Endometrial microvascular endothelial cells (primary cell): ENCODE data around the gene OLIG1. TPM values are rescaled to one million over a fixed set of nuclear protein-coding genes. Genes with fewer than 3 reads are reported as not detected.

Experiments
- in situ Hi-C: cut with HindIII; loops from 2 replicates; pipeline ENCODE4 v1.10.0; 2017; ENCODE audit warnings: low sequenced_read_pairs, low pct_unique_long_range_greater_than_20kb; ENCODE audit errors: inconsistent ontology term
- total RNA-seq: library from RNA; depleted of rRNA; stranded (reverse); fragments of >200 nt; gene quantifications from one replicate; pipeline ENCODE4 v1.2.3, GENCODE V29; 2015; ENCODE audit errors: inconsistent ontology term

Gene OLIG1
- total RNA-seq, result not detected

DNA sequence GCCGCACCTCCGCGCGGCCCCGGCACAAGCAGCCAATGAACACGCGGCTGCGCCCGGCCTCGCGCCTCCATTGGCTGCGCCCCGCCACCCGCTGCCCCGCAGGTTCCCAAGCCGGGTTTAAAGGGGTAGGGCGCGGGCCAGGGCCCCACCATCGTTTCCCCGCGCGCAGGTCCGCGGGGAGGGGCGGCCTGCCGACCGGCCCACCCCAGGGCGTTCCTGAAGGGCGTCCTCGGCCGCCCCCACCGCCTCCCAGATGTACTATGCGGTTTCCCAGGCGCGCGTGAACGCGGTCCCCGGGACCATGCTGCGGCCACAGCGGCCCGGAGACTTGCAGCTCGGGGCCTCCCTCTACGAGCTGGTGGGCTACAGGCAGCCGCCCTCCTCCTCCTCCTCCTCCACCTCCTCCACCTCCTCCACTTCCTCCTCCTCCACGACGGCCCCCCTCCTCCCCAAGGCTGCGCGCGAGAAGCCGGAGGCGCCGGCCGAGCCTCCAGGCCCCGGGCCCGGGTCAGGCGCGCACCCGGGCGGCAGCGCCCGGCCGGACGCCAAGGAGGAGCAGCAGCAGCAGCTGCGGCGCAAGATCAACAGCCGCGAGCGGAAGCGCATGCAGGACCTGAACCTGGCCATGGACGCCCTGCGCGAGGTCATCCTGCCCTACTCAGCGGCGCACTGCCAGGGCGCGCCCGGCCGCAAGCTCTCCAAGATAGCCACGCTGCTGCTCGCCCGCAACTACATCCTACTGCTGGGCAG, at the start of gene OLIG1:
TSS of gene OLIG1 (plus strand) at position 148 of the 750 bp plus-strand sequence. CDS start at position 254, 106 bp downstream.
- in situ Hi-C loops, result no loop called here

GRCh38 chr21:33020558-33021100, 49.3 kb upstream of the OLIG1 start:
- in situ Hi-C loops, result no loop called here

GRCh38 chr21:33021150-33021549, 48.8 kb upstream of the OLIG1 start:
- in situ Hi-C loops, result no loop called here

DNA sequence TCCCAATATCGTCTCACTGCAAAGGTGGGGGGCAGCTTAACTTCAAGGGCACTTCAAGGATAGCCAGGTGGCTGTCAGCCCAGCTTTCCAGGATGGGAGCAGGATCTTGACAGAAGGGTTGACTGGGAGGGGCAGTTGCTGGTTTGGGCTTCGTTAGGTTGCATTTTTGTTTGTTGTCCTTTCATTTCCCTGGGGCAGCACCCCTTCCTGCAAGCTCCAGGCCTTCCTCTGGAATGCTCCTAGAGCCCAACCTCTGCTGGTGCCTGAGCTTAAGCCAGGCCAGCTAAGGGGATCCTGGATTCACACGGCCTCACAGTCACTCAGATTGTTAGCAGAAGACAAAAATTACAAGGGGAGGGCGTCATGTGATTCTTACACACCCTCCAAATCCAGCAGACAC, 48.3 kb upstream of the OLIG1 start:
- in situ Hi-C loops, result no loop called here

DNA sequence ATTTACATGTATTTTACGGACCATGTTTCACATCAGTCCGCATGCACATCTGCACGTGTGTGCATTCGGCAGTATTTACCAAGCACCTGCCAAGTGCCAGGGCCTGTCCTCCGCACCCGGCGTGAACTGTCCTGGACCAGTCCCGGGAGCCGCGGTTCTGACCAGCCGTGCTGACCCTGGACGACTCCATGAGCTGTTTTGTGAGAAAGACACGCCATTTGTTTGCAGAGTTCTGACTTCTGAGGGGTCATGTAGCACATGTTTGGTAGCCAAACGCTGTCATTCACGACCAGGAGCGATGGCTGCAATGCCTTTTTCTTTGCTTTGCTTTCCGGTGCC, 47.5 kb upstream of the OLIG1 start:
- in situ Hi-C loops, result no loop called here

DNA sequence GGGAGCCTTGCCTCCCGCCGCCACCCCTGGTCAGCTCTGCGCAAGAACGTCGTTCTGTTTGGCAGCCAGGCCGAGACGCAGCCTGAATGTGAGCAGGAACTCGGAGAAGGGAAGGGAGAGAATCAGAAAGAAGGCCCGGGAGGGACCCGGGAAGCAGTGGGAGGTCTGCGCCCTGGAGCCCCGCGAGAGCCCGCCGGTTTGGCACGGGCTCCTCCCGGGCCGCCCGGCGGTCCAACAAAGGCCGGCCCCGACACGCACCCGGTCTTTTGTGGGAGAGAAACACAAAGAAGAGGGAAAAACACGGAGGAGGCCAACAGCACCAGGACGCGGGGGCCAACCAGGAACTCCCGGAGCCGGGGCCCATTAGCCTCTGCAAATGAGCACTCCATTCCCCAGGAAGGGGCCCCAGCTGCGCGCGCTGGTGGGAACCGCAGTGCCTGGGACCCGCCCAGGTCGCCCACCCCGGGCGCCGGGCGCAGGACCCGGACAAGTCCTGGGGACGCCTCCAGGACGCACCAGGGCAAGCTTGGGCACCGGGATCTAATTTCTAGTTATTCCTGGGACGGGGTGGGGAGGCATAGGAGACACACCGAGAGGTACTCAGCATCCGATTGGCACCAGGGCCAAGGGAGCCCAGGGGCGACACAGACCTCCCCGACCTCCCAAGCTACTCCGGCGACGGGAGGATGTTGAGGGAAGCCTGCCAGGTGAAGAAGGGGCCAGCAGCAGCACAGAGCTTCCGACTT, 46.9 kb upstream of the OLIG1 start:
- in situ Hi-C loops, result no loop called here

DNA sequence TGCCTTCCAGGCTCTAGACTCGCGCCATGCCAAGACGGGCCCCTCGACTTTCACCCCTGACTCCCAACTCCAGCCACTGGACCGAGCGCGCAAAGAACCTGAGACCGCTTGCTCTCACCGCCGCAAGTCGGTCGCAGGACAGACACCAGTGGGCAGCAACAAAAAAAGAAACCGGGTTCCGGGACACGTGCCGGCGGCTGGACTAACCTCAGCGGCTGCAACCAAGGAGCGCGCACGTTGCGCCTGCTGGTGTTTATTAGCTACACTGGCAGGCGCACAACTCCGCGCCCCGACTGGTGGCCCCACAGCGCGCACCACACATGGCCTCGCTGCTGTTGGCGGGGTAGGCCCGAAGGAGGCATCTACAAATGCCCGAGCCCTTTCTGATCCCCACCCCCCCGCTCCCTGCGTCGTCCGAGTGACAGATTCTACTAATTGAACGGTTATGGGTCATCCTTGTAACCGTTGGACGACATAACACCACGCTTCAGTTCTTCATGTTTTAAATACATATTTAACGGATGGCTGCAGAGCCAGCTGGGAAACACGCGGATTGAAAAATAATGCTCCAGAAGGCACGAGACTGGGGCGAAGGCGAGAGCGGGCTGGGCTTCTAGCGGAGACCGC, 46.3 kb upstream of the OLIG1 start:
- in situ Hi-C loops, result no loop called here

GRCh38 chr21:33024201-33025103, 45.5 kb upstream of the OLIG1 start:
- in situ Hi-C loops, result no loop called here

DNA sequence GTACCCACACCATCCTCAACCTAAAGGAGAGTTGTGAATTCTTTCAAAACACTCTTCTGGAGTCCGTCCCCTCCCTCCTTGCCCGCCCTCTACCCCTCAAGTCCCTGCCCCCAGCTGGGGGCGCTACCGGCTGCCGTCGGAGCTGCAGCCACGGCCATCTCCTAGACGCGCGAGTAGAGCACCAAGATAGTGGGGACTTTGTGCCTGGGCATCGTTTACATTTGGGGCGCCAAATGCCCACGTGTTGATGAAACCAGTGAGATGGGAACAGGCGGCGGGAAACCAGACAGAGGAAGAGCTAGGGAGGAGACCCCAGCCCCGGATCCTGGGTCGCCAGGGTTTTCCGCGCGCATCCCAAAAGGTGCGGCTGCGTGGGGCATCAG, 44.8 kb upstream of the OLIG1 start:
- in situ Hi-C loops, result no loop called here

DNA sequence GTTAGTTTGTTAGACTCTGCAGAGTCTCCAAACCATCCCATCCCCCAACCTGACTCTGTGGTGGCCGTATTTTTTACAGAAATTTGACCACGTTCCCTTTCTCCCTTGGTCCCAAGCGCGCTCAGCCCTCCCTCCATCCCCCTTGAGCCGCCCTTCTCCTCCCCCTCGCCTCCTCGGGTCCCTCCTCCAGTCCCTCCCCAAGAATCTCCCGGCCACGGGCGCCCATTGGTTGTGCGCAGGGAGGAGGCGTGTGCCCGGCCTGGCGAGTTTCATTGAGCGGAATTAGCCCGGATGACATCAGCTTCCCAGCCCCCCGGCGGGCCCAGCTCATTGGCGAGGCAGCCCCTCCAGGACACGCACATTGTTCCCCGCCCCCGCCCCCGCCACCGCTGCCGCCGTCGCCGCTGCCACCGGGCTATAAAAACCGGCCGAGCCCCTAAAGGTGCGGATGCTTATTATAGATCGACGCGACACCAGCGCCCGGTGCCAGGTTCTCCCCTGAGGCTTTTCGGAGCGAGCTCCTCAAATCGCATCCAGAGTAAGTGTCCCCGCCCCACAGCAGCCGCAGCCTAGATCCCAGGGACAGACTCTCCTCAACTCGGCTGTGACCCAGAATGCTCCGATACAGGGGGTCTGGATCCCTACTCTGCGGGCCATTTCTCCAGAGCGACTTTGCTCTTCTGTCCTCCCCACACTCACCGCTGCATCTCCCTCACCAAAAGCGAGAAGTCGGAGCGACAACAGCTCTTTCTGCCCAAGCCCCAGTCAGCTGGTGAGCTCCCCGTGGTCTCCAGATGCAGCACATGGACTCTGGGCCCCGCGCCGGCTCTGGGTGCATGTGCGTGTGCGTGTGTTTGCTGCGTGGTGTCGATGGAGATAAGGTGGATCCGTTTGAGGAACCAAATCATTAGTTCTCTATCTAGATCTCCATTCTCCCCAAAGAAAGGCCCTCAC, 44.2 kb upstream of the OLIG1 start, which contains the start of gene OLIG2:
TSS of gene OLIG2 (plus strand) at position 447 of the 954 bp plus-strand sequence. CDS start 928 bp downstream, outside the sequence.
- in situ Hi-C loops, result no loop called here

GRCh38 chr21:33026443-33026858, 43.5 kb upstream of the OLIG1 start:
- in situ Hi-C loops, result no loop called here

DNA sequence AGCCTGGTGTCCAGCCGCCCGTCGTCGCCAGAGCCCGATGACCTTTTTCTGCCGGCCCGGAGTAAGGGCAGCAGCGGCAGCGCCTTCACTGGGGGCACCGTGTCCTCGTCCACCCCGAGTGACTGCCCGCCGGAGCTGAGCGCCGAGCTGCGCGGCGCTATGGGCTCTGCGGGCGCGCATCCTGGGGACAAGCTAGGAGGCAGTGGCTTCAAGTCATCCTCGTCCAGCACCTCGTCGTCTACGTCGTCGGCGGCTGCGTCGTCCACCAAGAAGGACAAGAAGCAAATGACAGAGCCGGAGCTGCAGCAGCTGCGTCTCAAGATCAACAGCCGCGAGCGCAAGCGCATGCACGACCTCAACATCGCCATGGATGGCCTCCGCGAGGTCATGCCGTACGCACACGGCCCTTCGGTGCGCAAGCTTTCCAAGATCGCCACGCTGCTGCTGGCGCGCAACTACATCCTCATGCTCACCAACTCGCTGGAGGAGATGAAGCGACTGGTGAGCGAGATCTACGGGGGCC, 43.0 kb upstream of the OLIG1 start:
- in situ Hi-C loops, result no loop called here

GRCh38 chr21:33027401-33028286, 42.3 kb upstream of the OLIG1 start:
- in situ Hi-C loops, result no loop called here

GRCh38 chr21:33028287-33028670, 41.7 kb upstream of the OLIG1 start:
- in situ Hi-C loops, result no loop called here

GRCh38 chr21:33028773-33029384, 41.1 kb upstream of the OLIG1 start:
- in situ Hi-C loops, result no loop called here

GRCh38 chr21:33029385-33029921, 40.5 kb upstream of the OLIG1 start:
- in situ Hi-C loops, result no loop called here
